Adrenal gland (tissue), 12 donors: ENCODE measurements around the gene CEP85. TPM values are rescaled to one million over a fixed set of nuclear protein-coding genes. Genes with fewer than 3 reads are reported as not detected.
"Not testable (repeated sequence)": the region's sequence is repeated elsewhere in the genome, so short reads cannot be mapped to it uniquely, and the experiment has no call there.

ENCODE experiments used
- DNase-seq, 7 donors: peaks; one replicate each; pipeline ENCODE4 v3.0.0-alpha.2; 2019 to 2020
- H3K27ac ChIP-seq, 5 donors: fragments of 200-600 bp; sonication (generic) in 4 of 5; 1 replicate in 3 of 5; 2 replicates in 2 of 5; pipeline versions ENCODE4 v1.5.1 to v1.8.0; 2016 to 2020; ENCODE audit warnings: mild to moderate bottlenecking in 1 of 5
- H3K27me3 ChIP-seq: fragments of 200-600 bp; 2 replicates; pipeline ENCODE4 v1.8.0; 2021
- H3K36me3 ChIP-seq, 2 donors: fragments of 200-600 bp; replicated peaks in 1 of 2; 1 replicate in 1 of 2; 2 replicates in 1 of 2; pipeline versions ENCODE4 v1.5.1 to v1.8.0; 2018 to 2022
- H3K4me1 ChIP-seq, 2 donors: fragments of 200-600 bp; replicated peaks in 1 of 2; 1 replicate in 1 of 2; 2 replicates in 1 of 2; pipeline versions ENCODE4 v1.5.1 to v1.8.0; 2018 to 2021
- H3K4me3 ChIP-seq, 4 donors: fragments of 200-600 bp; sonication (generic) in 3 of 4; one replicate each; pipeline ENCODE4 v1.5.1; 2016 to 2018
- H3K9me3 ChIP-seq, 3 donors: fragments of 200-600 bp; sonication (generic) in 1 of 3; replicated peaks in 1 of 3; 1 replicate in 2 of 3; 2 replicates in 1 of 3; pipeline versions ENCODE4 v1.5.1 to v1.8.0; 2016 to 2021
- POLR2A ChIP-seq, 2 donors: fragments of 450-650 bp; IDR thresholded peaks; one replicate each; pipeline ENCODE4 v1.6.1; 2017; ENCODE audit warnings: antibody characterized with exemption in 2 of 2, mild to moderate bottlenecking in 2 of 2, moderate library complexity in 1 of 2
- WGBS, 4 donors: extraction: QIAGEN DNeasy Blood & Tissue Kit in 2 of 4; methylation state at CpG; one replicate each; pipeline versions ENCODE4 v1.1.5 to v1.1.7; 2013 to 2017; 5-methylcytosine and 5-hydroxymethylcytosine counted together
- intact Hi-C, 2 donors: fragments of 100-400 bp; cut with DNase I; formaldehyde crosslinking; loops; one replicate each; pipeline versions ENCODE4 v1.14.1 to v1.15.0; 2022 to 2023
- polyA plus RNA-seq, 3 donors: library from polyadenylated mRNA; stranded (reverse); fragments of 200-250 nt in 2 of 3; fragments of 350-450 nt in 1 of 3; fragmentation: Illumina TruSeq in 1 of 3; extraction: RNeasy Lipid Tissue Mini Kit (QIAGEN cat#74804) in 1 of 3; gene quantifications; one replicate each; pipeline ENCODE4 v1.2.3, GENCODE V29; 2013 to 2014
- total RNA-seq, 9 donors: library from RNA; depleted of rRNA in 4 of 9; stranded (reverse); fragments of >200 nt in 4 of 9; fragments of 120-200 nt in 1 of 9; fragmentation: NEBNext Ultra II Directional in 1 of 9; extraction: Animal tissue kit (Norgen Biotek cat#: 25700) in 1 of 9; gene quantifications; one replicate each; pipeline versions ENCODE4 v1.1.0 to v1.2.4, GENCODE V29; 2013 to 2023
- TF ChIP-seq, protein P1 (sequence below), 6 experiments: fragments of 450-650 bp in 4 of 6; fragments of 200-600 bp in 2 of 6; sonication (generic) in 1 of 6; IDR thresholded peaks; 1 replicate in 5 of 6; 2 replicates in 1 of 6; pipeline versions ENCODE4 v1.5.1 to v1.8.0; 2016 to 2021; ENCODE audit warnings: antibody characterized with exemption in 6 of 6, mild to moderate bottlenecking in 2 of 6, moderate library complexity in 1 of 6
- donor health status: healthy with polysubstance abuse.
- donor health status: Bipolar disorder and iron deficiency.
- donor health status: DM: yes; HTN: yes; CAD: no.
- donor health status: DM: no; HTN: no; CAD: no.
- donor health status: DM: no; HTN: no; CAD: no.
- donor health status: DM: yes; HTN: yes; CAD: no.

Gene CEP85
- total and polyA plus RNA-seq, 12 donors = 2.5 to 16.4 (median 5.8) TPM

GRCh38 chr1:26306290-26307229 lies 72.6 kb downstream of the CEP85 start, which contains the start of gene UBXN11:
Gene UBXN11 (minus strand): TSS chr1:26306636. CDS start chr1:26302883, 3,753 bp downstream.
- Histone ChIP-seq H3K9me3 (no peaks in the 10 kb centered on the region), H3K36me3 (no peaks in the 10 kb centered on the region), H3K4me3 (peak within 1 kb of the TSS; percentile 9 to 75 (median 46)), H3K27ac (peak within 1 kb of the TSS in 2 of 5 donors; percentile 50 to 63), H3K4me1 (peaks cover 4 to 9% of the 10 kb centered on the region in 2 donors), H3K27me3 (no peaks in the 10 kb centered on the region)
- WGBS, 4 donors = 1 to 3% (median 2%) methylated on average over 20 to 51 of the region's 51 CpGs
- TF ChIP-seq POLR2A (IDR thresholded peaks at IDR 0.05) = no peak
- TF ChIP-seq, protein P1, sequence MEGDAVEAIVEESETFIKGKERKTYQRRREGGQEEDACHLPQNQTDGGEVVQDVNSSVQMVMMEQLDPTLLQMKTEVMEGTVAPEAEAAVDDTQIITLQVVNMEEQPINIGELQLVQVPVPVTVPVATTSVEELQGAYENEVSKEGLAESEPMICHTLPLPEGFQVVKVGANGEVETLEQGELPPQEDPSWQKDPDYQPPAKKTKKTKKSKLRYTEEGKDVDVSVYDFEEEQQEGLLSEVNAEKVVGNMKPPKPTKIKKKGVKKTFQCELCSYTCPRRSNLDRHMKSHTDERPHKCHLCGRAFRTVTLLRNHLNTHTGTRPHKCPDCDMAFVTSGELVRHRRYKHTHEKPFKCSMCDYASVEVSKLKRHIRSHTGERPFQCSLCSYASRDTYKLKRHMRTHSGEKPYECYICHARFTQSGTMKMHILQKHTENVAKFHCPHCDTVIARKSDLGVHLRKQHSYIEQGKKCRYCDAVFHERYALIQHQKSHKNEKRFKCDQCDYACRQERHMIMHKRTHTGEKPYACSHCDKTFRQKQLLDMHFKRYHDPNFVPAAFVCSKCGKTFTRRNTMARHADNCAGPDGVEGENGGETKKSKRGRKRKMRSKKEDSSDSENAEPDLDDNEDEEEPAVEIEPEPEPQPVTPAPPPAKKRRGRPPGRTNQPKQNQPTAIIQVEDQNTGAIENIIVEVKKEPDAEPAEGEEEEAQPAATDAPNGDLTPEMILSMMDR (IDR thresholded peaks at IDR 0.05) = no peak
- DNase-seq = peak; percentile 93 to 98 (median 96)
- intact Hi-C loops = no loop called here

GRCh38 chr1:26307363-26307781 lies 73.4 kb downstream of the CEP85 start:
- no peak for TF ChIP-seq POLR2A (IDR thresholded peaks at IDR 0.05)
- TF ChIP-seq, protein P1 (IDR thresholded peaks at IDR 0.05) = no peak
- intact Hi-C loops = no loop called here
- H3K27me3 ChIP-seq = no peaks in the 10 kb centered on the region
- H3K4me3 ChIP-seq = no peak overlapping the region
- peak overlapping the region in 1 of 5 donors; percentile 63 for H3K27ac ChIP-seq
- H3K36me3 ChIP-seq = no peaks in the 10 kb centered on the region
- no peak for DNase-seq
- H3K4me1 ChIP-seq = peaks cover 4 to 9% of the 10 kb centered on the region in 2 donors
- no peaks in the 10 kb centered on the region for H3K9me3 ChIP-seq
- WGBS, 4 donors = 36 to 48% (median 45%) methylated on average over 6 of the region's 6 CpGs

DNA sequence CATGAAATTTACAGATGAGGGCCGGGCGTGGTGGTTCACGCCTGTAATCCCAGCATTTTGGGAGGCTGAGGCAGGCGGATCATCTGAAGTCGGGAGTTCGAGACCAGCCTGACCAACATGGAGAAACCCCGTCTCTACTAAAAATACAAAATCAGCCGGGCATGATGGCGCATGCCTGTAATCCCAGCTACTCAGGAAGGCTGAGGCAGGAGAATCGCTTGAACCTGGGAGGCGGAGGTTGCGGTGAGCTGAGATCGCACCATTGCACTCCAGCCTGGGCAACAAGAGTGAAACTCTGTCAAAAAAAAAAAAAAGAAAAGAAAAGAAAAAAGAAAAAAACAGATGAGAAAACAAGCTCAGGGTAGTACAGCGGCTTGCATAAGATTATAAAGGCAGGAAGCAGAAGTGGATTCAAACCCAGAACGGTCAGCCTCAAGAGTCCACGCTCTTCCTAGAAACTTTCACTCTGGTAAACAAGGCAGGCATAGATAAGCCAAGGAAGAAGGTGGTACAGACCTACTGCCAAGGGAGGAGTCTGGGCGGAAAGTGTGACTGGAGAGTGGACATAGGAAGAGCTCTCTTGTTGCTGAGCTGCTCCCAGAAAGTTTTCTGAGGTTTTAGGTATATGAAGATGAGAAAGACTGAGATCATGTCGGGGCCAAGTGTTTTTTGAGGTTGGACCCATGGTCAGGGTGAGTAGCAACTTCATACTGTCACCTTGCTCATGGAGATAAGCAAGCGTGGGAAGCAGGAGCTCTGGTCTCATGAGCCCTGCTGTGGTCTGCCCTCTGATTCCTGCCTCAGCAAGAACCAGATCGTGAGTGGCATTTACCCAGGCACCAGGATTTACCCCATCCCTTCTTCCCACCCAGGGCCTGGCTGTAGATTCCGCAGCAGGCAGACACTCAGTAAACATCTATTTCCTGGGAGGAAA lies 74.2 kb downstream of the CEP85 start:
- H3K36me3 ChIP-seq, DNase-seq, intact Hi-C loops, H3K9me3 ChIP-seq, H3K27me3 ChIP-seq, H3K27ac ChIP-seq, H3K4me1 ChIP-seq, H3K4me3 ChIP-seq: not testable (repeated sequence)
- 79 to 81% (median 80%) methylated on average over 21 of the region's 21 CpGs for WGBS, 4 donors

- Histone ChIP-seq H3K27me3 (no peaks in the 10 kb centered on the region), H3K4me1 (no peaks in the 10 kb centered on the region), H3K36me3 (no peaks in the 10 kb centered on the region), H3K27ac (no peak overlapping the region), H3K9me3 (no peaks in the 10 kb centered on the region), H3K4me3 (no peak overlapping the region)
- DNase-seq = no peak
- intact Hi-C loops = no loop called here
- TF ChIP-seq, protein P1 (IDR thresholded peaks at IDR 0.05) = no peak
- no peak for TF ChIP-seq POLR2A (IDR thresholded peaks at IDR 0.05)
- 65 to 87% (median 74%) methylated on average over 5 of the region's 5 CpGs for WGBS, 4 donors
Measured at GRCh38 chr1:26314501-26314900, 80.5 kb downstream of the CEP85 start.
